ENCODE measurements around the gene PGGT1B. TPM values are rescaled to one million over a fixed set of nuclear protein-coding genes. Genes with fewer than 3 reads are reported as not detected.
A peak's percentile ranks its signal among the peaks of the same experiment; 100 is the strongest.

The PGGT1B gene
- polyA plus RNA-seq, 1 donor from 2014 or later, result 6.6 TPM

DNA sequence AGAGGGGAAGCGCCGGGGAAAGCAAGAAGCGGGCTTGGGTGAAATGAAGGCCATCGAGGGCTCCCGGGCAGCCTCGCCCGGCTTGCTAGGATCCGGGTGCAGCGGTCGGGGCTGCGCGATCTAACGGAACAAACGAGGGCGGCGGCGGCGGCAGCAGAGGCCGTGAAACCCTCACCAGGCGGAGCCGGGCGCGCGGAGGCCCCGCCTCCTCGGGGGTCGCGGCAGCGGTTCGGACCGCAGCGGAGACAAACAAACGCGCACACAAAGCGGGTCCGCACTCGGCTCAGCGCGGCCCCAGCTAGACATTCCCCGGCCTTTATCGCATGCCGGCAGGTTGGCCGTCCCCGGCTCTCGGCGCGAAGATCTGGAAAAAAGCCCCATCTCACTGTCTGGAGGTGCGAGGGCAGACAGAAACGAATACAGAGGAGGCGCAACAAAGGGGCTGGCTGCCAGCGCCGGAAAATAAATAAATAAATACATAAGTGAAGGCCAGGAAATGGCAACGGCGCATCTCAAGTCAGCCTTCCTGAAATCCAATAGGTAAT lies 82.4 kb downstream of the PGGT1B start:
- TF ChIP-seq CTCF (IDR thresholded peaks at IDR 0.05; ENCODE audit: poor library complexity, severe bottlenecking) (no peak), SMC3 (conservative IDR thresholded peaks at IDR 0.05; ENCODE audit: poor library complexity) (no peak), TAF1 (IDR thresholded peaks at IDR 0.05; ENCODE audit: low read depth) (peak; percentile 85), EZH2 (IDR thresholded peaks at IDR 0.05; ENCODE audit: borderline replicate concordance, insufficient read depth, low read length, poor library complexity, severe bottlenecking) (no peak), POLR2AphosphoS5 (IDR thresholded peaks at IDR 0.05) (peak; percentile 72), MXI1 (conservative IDR thresholded peaks at IDR 0.05; ENCODE audit: poor library complexity, severe bottlenecking) (peak; percentile 36), RAD21 (conservative IDR thresholded peaks at IDR 0.05) (no peak), EP300 (conservative IDR thresholded peaks at IDR 0.05; ENCODE audit: poor library complexity, severe bottlenecking) (peak; percentile 32)
- TF ChIP-seq, protein P1, sequence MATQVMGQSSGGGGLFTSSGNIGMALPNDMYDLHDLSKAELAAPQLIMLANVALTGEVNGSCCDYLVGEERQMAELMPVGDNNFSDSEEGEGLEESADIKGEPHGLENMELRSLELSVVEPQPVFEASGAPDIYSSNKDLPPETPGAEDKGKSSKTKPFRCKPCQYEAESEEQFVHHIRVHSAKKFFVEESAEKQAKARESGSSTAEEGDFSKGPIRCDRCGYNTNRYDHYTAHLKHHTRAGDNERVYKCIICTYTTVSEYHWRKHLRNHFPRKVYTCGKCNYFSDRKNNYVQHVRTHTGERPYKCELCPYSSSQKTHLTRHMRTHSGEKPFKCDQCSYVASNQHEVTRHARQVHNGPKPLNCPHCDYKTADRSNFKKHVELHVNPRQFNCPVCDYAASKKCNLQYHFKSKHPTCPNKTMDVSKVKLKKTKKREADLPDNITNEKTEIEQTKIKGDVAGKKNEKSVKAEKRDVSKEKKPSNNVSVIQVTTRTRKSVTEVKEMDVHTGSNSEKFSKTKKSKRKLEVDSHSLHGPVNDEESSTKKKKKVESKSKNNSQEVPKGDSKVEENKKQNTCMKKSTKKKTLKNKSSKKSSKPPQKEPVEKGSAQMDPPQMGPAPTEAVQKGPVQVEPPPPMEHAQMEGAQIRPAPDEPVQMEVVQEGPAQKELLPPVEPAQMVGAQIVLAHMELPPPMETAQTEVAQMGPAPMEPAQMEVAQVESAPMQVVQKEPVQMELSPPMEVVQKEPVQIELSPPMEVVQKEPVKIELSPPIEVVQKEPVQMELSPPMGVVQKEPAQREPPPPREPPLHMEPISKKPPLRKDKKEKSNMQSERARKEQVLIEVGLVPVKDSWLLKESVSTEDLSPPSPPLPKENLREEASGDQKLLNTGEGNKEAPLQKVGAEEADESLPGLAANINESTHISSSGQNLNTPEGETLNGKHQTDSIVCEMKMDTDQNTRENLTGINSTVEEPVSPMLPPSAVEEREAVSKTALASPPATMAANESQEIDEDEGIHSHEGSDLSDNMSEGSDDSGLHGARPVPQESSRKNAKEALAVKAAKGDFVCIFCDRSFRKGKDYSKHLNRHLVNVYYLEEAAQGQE (IDR thresholded peaks at IDR 0.05; ENCODE audit: borderline replicate concordance), result peak; percentile 88
- Histone ChIP-seq H2AFZ (ENCODE audit: low read depth, low read length) (peak overlapping the region; percentile 88), H3K9ac (ENCODE audit: low read length) (peak overlapping the region; percentile 86), H3K9me2 (ENCODE audit: insufficient read depth, low read length) (no peaks in the 10 kb centered on the region), H3F3A (ENCODE audit: insufficient read depth, low read length, poor library complexity, severe bottlenecking) (peaks cover 7% of the 10 kb centered on the region), H3K79me2 (replicated peaks; ENCODE audit: insufficient read depth, low read length) (peaks cover 14% of the 10 kb centered on the region), H3K36me3 (ENCODE audit: insufficient read depth, low read length) (peaks cover 5% of the 10 kb centered on the region), H3K27me3 (ENCODE audit: insufficient read depth, low read depth, low read length) (no peaks in the 10 kb centered on the region), H3K27ac (ENCODE audit: low read length) (peak overlapping the region; percentile 87), H3K9me3 (ENCODE audit: low read length) (no peaks in the 10 kb centered on the region), H3K4me2 (ENCODE audit: low read length) (peak overlapping the region; percentile 80), H4K20me1 (ENCODE audit: insufficient read depth) (no peaks in the 10 kb centered on the region), H3K4me3 (ENCODE audit: low read length) (peak overlapping the region; percentile 79)

GRCh38 chr5:115179394-115180164 lies 83.1 kb downstream of the PGGT1B start:
- Histone ChIP-seq H3K9me2 (ENCODE audit: insufficient read depth, low read length) (no peaks in the 10 kb centered on the region), H3K9me3 (ENCODE audit: low read length) (no peaks in the 10 kb centered on the region), H3K4me3 (ENCODE audit: low read length) (peak overlapping the region; percentile 79), H3K36me3 (ENCODE audit: insufficient read depth, low read length) (peaks cover 5% of the 10 kb centered on the region), H4K20me1 (ENCODE audit: insufficient read depth) (no peaks in the 10 kb centered on the region), H3F3A (ENCODE audit: insufficient read depth, low read length, poor library complexity, severe bottlenecking) (peaks cover 7% of the 10 kb centered on the region), H3K27ac (ENCODE audit: low read length) (peak overlapping the region; percentile 87), H3K4me2 (ENCODE audit: low read length) (peak overlapping the region; percentile 80), H3K27me3 (ENCODE audit: insufficient read depth, low read depth, low read length) (no peaks in the 10 kb centered on the region), H2AFZ (ENCODE audit: low read depth, low read length) (peak overlapping the region; percentile 88), H3K79me2 (replicated peaks; ENCODE audit: insufficient read depth, low read length) (peaks cover 15% of the 10 kb centered on the region), H3K9ac (ENCODE audit: low read length) (peak overlapping the region; percentile 86)
- TF ChIP-seq POLR2AphosphoS5 (IDR thresholded peaks at IDR 0.05) (peak; percentile 29), MXI1 (conservative IDR thresholded peaks at IDR 0.05; ENCODE audit: poor library complexity, severe bottlenecking) (peak; percentile 30), RAD21 (conservative IDR thresholded peaks at IDR 0.05) (no peak), TAF1 (IDR thresholded peaks at IDR 0.05; ENCODE audit: low read depth) (no peak)

Data from neural cell (in vitro differentiated cells).